Astrocyte (in vitro differentiated cells and primary cell): Measurements from ENCODE around the gene C17orf67. TPM values are rescaled to one million over a fixed set of nuclear protein-coding genes. Genes with fewer than 3 reads are reported as not detected.

Source experiments
- DNase-seq: peaks from one replicate; pipeline ENCODE4 v3.0.0-alpha.2; 2010; ENCODE audit warnings: low read depth
- FAIRE-seq: peaks from 2 replicates; lab custom pipeline; 2011; peaks lifted over from hg19 to GRCh38; lab: Jason Lieb, UNC
- H2AFZ ChIP-seq: 2 replicates; pipeline ENCODE4 v1.6.0; 2012; ENCODE audit warnings: low read depth, low read length, inconsistent platforms
- H3K27ac ChIP-seq: 2 replicates; pipeline ENCODE4 v1.5.1; 2011; ENCODE audit warnings: low read depth, low read length, inconsistent platforms
- H3K27me3 ChIP-seq: 2 replicates; pipeline ENCODE4 v1.6.0; 2011; ENCODE audit warnings: low read length, inconsistent platforms; ENCODE audit not compliant: insufficient read depth
- H3K36me3 ChIP-seq: 2 replicates; pipeline ENCODE4 v1.5.1; 2011; ENCODE audit warnings: low read length, inconsistent platforms; ENCODE audit not compliant: insufficient read depth
- H3K4me1 ChIP-seq: 2 replicates; pipeline ENCODE4 v1.5.1; 2011; ENCODE audit warnings: low read length, inconsistent platforms; ENCODE audit not compliant: insufficient read depth
- H3K4me2 ChIP-seq: 2 replicates; pipeline ENCODE4 v1.6.0; 2012; ENCODE audit warnings: low read length, inconsistent platforms
- H3K4me3 ChIP-seq: 2 replicates; pipeline ENCODE4 v1.5.1; 2011; ENCODE audit warnings: low read depth, mild to moderate bottlenecking, low read length, inconsistent platforms; ENCODE audit not compliant: insufficient read depth
- H3K79me2 ChIP-seq: 2 replicates; pipeline ENCODE4 v1.6.0; 2012; ENCODE audit warnings: mild to moderate bottlenecking, low read length, inconsistent platforms; ENCODE audit not compliant: insufficient read depth
- H3K9ac ChIP-seq: 2 replicates; pipeline ENCODE4 v1.6.0; 2012; ENCODE audit warnings: mild to moderate bottlenecking, low read length, inconsistent platforms
- H3K9me3 ChIP-seq: 2 replicates; pipeline ENCODE4 v1.5.1; 2012; ENCODE audit warnings: low read depth, mild to moderate bottlenecking, low read length, inconsistent platforms; ENCODE audit not compliant: insufficient read depth
- H4K20me1 ChIP-seq: 2 replicates; pipeline ENCODE4 v1.6.0; 2012; ENCODE audit warnings: low read length, inconsistent platforms; ENCODE audit not compliant: insufficient read depth
- H3K27ac Mint-ChIP-seq: one replicate; pipeline ENCODE4 v1.8.0; 2021; ENCODE audit warnings: mild to moderate bottlenecking, mixed read lengths; ENCODE audit not compliant: unreplicated experiment
- H3K27me3 Mint-ChIP-seq: one replicate; pipeline ENCODE4 v1.8.0; 2021; ENCODE audit warnings: low read depth, mixed read lengths; ENCODE audit not compliant: unreplicated experiment
- H3K36me3 Mint-ChIP-seq: one replicate; pipeline ENCODE4 v1.8.0; 2021; ENCODE audit warnings: low read depth, mixed read lengths; ENCODE audit not compliant: unreplicated experiment
- H3K4me1 Mint-ChIP-seq: one replicate; pipeline ENCODE4 v1.8.0; 2021; ENCODE audit warnings: low read depth, mixed read lengths; ENCODE audit not compliant: unreplicated experiment
- H3K4me3 Mint-ChIP-seq: one replicate; pipeline ENCODE4 v1.8.0; 2021; ENCODE audit warnings: mild to moderate bottlenecking, moderate library complexity, mixed read lengths; ENCODE audit not compliant: unreplicated experiment
- H3K9me3 Mint-ChIP-seq: one replicate; pipeline ENCODE4 v1.8.0; 2021; ENCODE audit warnings: mild to moderate bottlenecking, mixed read lengths; ENCODE audit not compliant: unreplicated experiment
- EZH2 ChIP-seq: IDR thresholded peaks from 2 replicates; pipeline ENCODE4 v1.6.1; 2012; ENCODE audit warnings: mild to moderate bottlenecking, low read length, inconsistent platforms; ENCODE audit not compliant: insufficient read depth
- total RNA-seq: library from RNA; stranded (reverse); gene quantifications from 2 replicates; pipeline ENCODE4 v1.2.1, GENCODE V29; 2021
- TF ChIP-seq, protein P1 (sequence below): IDR thresholded peaks from 2 replicates; pipeline ENCODE4 v1.5.1; 2011; ENCODE audit warnings: low read depth, mild to moderate bottlenecking, inconsistent platforms, low read length, moderate library complexity; ENCODE audit not compliant: insufficient read depth

Gene C17orf67
- total RNA-seq, 1 donor from 2014 or later: 2.8 TPM

DNA sequence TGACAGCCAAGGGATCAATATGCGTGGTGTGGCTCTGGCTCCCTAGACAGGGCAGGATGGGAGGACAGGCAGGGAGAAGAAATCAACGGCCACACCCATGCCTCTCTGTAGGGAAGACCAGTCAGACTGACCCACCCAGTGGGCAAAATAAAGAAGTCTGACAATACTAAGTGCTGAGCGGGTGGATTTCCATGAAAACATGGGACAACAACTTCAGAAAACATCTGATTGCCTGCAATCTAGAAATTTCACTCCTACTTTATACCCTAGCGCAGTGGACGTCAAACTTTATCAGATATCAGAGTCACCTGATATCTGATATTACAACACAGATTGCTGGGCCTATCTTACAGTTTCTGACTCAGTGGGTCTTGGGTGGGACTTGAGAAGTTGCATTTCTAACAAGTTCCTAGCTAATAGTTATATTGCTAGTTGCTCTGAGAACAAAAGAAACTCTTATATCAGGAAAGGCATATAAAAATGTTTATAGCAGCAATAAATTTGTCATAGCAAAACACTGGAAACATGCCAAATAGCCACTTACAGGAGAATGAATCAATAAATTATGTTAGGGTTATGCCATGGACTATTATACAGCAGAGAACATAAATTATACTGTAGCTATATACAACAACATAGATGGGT lies 38.4 kb downstream of the C17orf67 start:
- Histone ChIP-seq H3K36me3 (no peaks in the 10 kb centered on the region), H3K4me1 (no peaks in the 10 kb centered on the region), H3K27ac (no peak overlapping the region), H3K9ac (no peak overlapping the region), H3K4me2 (no peak overlapping the region), H3K9me3 (no peaks in the 10 kb centered on the region), H4K20me1 (no peaks in the 10 kb centered on the region), H2AFZ (no peak overlapping the region), H3K79me2 (no peaks in the 10 kb centered on the region), H3K4me3 (no peak overlapping the region), H3K27me3 (peaks cover 22% of the 10 kb centered on the region)
- TF ChIP-seq, protein P1, sequence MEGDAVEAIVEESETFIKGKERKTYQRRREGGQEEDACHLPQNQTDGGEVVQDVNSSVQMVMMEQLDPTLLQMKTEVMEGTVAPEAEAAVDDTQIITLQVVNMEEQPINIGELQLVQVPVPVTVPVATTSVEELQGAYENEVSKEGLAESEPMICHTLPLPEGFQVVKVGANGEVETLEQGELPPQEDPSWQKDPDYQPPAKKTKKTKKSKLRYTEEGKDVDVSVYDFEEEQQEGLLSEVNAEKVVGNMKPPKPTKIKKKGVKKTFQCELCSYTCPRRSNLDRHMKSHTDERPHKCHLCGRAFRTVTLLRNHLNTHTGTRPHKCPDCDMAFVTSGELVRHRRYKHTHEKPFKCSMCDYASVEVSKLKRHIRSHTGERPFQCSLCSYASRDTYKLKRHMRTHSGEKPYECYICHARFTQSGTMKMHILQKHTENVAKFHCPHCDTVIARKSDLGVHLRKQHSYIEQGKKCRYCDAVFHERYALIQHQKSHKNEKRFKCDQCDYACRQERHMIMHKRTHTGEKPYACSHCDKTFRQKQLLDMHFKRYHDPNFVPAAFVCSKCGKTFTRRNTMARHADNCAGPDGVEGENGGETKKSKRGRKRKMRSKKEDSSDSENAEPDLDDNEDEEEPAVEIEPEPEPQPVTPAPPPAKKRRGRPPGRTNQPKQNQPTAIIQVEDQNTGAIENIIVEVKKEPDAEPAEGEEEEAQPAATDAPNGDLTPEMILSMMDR: no peak
- TF ChIP-seq EZH2: no peak
- FAIRE-seq (no peak), DNase-seq (no peak)
- Mint-ChIP-seq H3K27ac (no peak overlapping the region), H3K27me3 (peaks cover 14% of the 10 kb centered on the region), H3K4me3 (no peak overlapping the region), H3K4me1 (peaks cover 6% of the 10 kb centered on the region), H3K9me3 (peaks cover 3% of the 10 kb centered on the region), H3K36me3 (peaks cover 3% of the 10 kb centered on the region)

DNA sequence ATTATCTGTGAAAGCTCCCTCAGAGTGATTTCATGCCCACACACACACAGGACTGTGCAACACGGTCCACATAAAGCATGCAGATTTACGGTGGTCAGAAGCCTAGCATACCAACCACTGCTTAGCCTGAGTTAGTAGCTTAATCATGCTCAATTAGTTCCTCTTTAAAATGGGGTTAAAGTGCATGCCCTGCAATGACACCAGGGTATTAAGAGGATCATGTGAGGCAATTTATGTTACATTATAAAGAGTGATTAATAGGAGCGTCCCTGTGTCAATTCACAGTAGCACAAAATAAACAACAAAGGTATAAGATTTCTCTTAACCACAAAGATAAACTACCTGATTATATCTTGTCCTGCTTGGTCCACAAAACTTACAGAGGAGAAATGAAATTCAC lies 39.8 kb downstream of the C17orf67 start:
- Mint-ChIP-seq H3K4me1 (peaks cover 3% of the 10 kb centered on the region), H3K27ac (no peak overlapping the region), H3K9me3 (no peaks in the 10 kb centered on the region), H3K4me3 (no peak overlapping the region), H3K27me3 (peaks cover 15% of the 10 kb centered on the region), H3K36me3 (peaks cover 3% of the 10 kb centered on the region)
- TF ChIP-seq, protein P1: no peak
- TF ChIP-seq EZH2: no peak
- FAIRE-seq (no peak), DNase-seq (no peak)
- Histone ChIP-seq H2AFZ (no peak overlapping the region), H3K9ac (no peak overlapping the region), H3K27ac (no peak overlapping the region), H3K4me1 (no peaks in the 10 kb centered on the region), H3K27me3 (peaks cover 22% of the 10 kb centered on the region), H3K79me2 (no peaks in the 10 kb centered on the region), H3K36me3 (no peaks in the 10 kb centered on the region), H4K20me1 (no peaks in the 10 kb centered on the region), H3K9me3 (no peaks in the 10 kb centered on the region), H3K4me2 (no peak overlapping the region), H3K4me3 (no peak overlapping the region)

DNA sequence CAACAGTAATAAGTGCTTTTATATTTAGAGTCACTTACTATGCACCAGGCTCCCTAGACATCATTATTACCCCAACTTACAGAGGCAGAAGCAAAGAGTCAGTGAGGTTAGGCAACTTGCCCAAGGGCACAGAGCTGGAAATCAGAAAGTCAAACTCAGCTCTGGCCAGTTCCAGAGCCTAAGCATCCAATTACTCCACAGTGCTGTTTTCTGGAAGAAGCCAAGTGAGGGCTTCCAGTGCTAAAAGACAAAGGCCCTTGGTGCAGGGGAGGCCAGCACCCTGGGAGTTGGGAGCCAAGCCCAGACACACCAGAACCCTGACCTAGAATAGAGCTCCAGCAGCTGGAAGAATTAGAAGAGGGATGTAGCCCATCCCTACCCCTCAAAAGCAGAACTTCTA lies 40.2 kb downstream of the C17orf67 start:
- no peak for FAIRE-seq

More for the DNA sequence above, 40.2 kb downstream of the C17orf67 start:
- H3K27me3 ChIP-seq: peaks cover 22% of the 10 kb centered on the region
- Mint-ChIP-seq H3K27ac (no peak overlapping the region), H3K4me1 (no peaks in the 10 kb centered on the region), H3K27me3 (peaks cover 15% of the 10 kb centered on the region), H3K9me3 (no peaks in the 10 kb centered on the region), H3K4me3 (no peak overlapping the region), H3K36me3 (peaks cover 3% of the 10 kb centered on the region)
- no peak overlapping the region for H2AFZ ChIP-seq
- H3K9ac ChIP-seq: no peak overlapping the region
- H3K79me2 ChIP-seq: no peaks in the 10 kb centered on the region
- no peaks in the 10 kb centered on the region for H3K4me1 ChIP-seq
- no peaks in the 10 kb centered on the region for H4K20me1 ChIP-seq
- H3K4me2 ChIP-seq: no peak overlapping the region
- no peak for DNase-seq
- H3K27ac ChIP-seq: no peak overlapping the region
- H3K36me3 ChIP-seq: no peaks in the 10 kb centered on the region
- TF ChIP-seq EZH2: no peak
- TF ChIP-seq, protein P1: no peak
- H3K9me3 ChIP-seq: no peaks in the 10 kb centered on the region
- H3K4me3 ChIP-seq: no peak overlapping the region
